Glutamatergic neuron (in vitro differentiated cells): Measurements from ENCODE around the gene STX10. TPM values are rescaled to one million over a fixed set of nuclear protein-coding genes. Genes with fewer than 3 reads are reported as not detected.

Experiments used
- DNase-seq: peaks from one replicate; pipeline ENCODE4 v3.0.0; 2022
- H3K27ac Mint-ChIP-seq: one replicate; pipeline ENCODE4 v1.8.0; 2020; ENCODE audit warnings: mild to moderate bottlenecking, mixed read lengths, inconsistent platforms; ENCODE audit not compliant: unreplicated experiment
- H3K27me3 Mint-ChIP-seq: one replicate; pipeline ENCODE4 v1.8.0; 2020; ENCODE audit warnings: mild to moderate bottlenecking, moderate library complexity, mixed read lengths, inconsistent platforms; ENCODE audit not compliant: unreplicated experiment
- H3K36me3 Mint-ChIP-seq: one replicate; pipeline ENCODE4 v1.8.0; 2020; ENCODE audit warnings: mild to moderate bottlenecking, mixed read lengths, inconsistent platforms; ENCODE audit not compliant: unreplicated experiment
- H3K4me1 Mint-ChIP-seq: one replicate; pipeline ENCODE4 v1.8.0; 2020; ENCODE audit warnings: mild to moderate bottlenecking, low read depth, mixed read lengths, inconsistent platforms; ENCODE audit not compliant: unreplicated experiment
- H3K4me3 Mint-ChIP-seq: one replicate; pipeline ENCODE4 v1.8.0; 2020; ENCODE audit warnings: mild to moderate bottlenecking, mixed read lengths, inconsistent platforms; ENCODE audit not compliant: unreplicated experiment
- H3K9me3 Mint-ChIP-seq: one replicate; pipeline ENCODE4 v1.8.0; 2020; ENCODE audit warnings: mild to moderate bottlenecking, moderate library complexity, mixed read lengths, inconsistent platforms; ENCODE audit not compliant: unreplicated experiment
- total RNA-seq: library from RNA; stranded (reverse); fragmentation: NEBNext Ultra II Directional; extraction: Animal tissue kit (Norgen Biotek cat#: 25700); gene quantifications from one replicate; pipeline ENCODE4 v1.2.1, GENCODE V29; 2021; ENCODE audit not compliant: unreplicated experiment
- TF ChIP-seq, protein P1 (sequence below): fragments of 200-600 bp; sonication (generic); IDR thresholded peaks from one replicate; pipeline ENCODE4 v1.5.0; 2021; ENCODE audit not compliant: partially characterized antibody, unreplicated experiment

The STX10 gene
- total RNA-seq, 1 donor from 2014 or later: 17.2 TPM

DNA sequence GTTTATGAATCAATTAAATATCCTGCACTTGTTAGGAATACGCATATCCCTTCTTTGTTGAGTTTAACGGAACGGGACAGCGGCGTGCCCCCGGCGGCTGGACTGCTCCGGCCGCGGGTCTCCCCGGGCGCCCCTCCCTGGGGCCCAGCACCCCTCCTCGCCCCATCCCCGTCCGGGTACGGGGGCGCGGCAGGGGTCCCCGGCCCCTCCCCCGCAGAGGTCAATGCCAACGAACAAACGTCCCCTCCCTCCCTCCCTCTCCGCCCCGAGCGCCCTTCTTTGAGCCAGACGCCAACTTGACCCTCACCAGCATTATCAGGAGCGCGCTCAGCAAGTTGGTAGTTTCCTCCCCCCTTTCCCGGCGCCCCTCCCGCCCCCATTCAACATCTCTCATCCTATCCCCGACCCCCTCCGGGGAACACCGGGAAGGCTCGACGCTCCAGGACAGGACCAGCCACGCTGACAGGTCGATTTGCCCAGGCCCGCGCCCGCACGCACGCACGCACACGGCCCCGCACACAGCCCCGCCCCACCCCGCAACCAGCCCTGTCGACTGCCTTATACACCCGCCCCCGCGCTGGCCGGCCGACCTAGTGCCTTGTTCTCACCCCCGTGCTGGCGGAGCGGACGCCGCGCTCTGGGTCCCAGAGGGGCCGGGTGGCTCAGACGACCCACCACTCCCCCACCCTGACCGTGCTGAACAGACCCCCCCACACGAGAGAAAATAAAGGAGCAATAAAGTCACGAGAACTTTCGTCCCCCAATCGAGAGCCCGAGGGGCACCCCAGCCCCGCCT lies 52.5 kb downstream of the STX10 start:
- TF ChIP-seq, protein P1, sequence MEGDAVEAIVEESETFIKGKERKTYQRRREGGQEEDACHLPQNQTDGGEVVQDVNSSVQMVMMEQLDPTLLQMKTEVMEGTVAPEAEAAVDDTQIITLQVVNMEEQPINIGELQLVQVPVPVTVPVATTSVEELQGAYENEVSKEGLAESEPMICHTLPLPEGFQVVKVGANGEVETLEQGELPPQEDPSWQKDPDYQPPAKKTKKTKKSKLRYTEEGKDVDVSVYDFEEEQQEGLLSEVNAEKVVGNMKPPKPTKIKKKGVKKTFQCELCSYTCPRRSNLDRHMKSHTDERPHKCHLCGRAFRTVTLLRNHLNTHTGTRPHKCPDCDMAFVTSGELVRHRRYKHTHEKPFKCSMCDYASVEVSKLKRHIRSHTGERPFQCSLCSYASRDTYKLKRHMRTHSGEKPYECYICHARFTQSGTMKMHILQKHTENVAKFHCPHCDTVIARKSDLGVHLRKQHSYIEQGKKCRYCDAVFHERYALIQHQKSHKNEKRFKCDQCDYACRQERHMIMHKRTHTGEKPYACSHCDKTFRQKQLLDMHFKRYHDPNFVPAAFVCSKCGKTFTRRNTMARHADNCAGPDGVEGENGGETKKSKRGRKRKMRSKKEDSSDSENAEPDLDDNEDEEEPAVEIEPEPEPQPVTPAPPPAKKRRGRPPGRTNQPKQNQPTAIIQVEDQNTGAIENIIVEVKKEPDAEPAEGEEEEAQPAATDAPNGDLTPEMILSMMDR: no peak
- DNase-seq: peak; percentile 58
- H3K4me3 Mint-ChIP-seq: peak overlapping the region; percentile 77
- no peak overlapping the region for H3K27ac Mint-ChIP-seq
- H3K36me3 Mint-ChIP-seq: no peaks in the 10 kb centered on the region
- H3K4me1 Mint-ChIP-seq: peaks cover 7% of the 10 kb centered on the region
- peaks cover 11% of the 10 kb centered on the region for H3K27me3 Mint-ChIP-seq
- peaks cover 3% of the 10 kb centered on the region for H3K9me3 Mint-ChIP-seq

DNA sequence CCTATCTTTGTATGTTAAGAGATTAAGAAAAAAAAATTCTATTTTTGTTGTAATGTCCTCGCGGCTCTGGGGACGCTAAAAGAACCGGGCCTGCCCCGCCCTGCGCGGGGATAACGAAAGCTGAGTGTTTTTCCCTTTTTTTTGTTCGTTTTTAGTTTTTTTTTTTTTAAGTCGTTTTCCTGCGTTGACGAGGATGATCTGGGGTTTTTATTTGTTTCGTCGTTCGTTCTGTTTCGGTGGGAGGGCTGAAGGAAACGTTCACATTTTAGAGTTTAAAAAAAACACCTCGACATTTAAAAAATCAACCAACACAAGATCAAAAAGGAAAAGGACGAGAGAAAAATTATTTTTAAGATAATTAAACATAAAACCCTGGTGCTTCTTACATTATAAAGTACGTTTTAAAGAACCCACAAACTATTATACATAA lies 53.1 kb downstream of the STX10 start:
- Mint-ChIP-seq H3K4me1 (peaks cover 8% of the 10 kb centered on the region), H3K4me3 (peak overlapping the region; percentile 76), H3K27ac (no peak overlapping the region), H3K9me3 (peaks cover 3% of the 10 kb centered on the region), H3K27me3 (peaks cover 11% of the 10 kb centered on the region), H3K36me3 (no peaks in the 10 kb centered on the region)
- DNase-seq: no peak
- TF ChIP-seq, protein P1: no peak

DNA sequence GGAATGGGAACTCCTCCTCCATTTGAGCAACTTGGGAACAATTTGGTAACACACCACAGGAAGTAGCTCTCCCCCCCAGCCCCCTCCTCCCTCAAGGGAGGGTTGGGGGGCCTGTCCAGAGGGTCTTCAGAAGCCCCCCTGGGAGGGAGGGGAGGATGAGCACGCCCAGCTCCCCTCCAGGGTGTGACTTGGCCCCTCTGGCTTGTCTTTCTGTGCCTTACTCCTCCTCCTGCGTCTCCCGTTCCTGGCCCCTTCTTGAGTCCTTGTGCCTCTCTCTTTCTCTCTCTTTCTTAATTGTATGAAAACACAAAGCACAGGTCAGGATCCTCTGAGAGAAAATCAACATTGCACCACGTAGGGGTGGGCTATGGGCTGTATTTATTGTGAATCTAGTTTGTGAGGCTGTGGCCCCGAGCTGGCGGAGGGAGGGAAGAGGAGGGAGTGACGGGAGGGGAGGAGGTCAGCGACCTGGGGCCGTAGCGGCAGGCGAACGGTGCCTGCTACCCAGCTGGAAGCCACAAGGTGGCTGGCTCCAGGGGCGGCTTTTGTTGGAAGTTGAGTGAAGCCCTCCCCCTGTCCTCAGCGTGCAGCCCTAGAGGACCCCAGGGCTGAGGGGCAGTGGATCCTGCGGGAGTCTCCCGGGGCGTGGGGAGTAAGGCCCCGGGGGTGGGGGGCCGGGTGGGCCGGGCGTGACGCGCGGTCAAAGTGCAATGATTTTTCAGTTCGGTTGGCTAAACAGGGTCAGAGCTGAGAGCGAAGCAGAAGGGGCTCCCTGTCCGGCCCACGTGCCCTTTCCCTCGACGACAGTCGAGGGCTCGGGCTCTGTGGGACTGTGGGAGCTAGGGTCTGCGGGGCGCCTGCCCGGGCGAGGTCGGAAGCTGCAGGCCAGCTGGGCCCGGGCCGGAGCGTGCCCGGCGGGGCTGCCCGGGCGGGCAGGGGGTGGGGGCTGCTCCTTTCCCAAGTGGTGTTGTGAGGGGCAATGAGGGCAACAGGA lies 53.9 kb downstream of the STX10 start:
- Mint-ChIP-seq H3K4me3 (peak overlapping the region; percentile 80), H3K27ac (peak overlapping the region; percentile 85), H3K9me3 (peaks cover 6% of the 10 kb centered on the region), H3K4me1 (peaks cover 10% of the 10 kb centered on the region), H3K36me3 (no peaks in the 10 kb centered on the region), H3K27me3 (peaks cover 10% of the 10 kb centered on the region)
- DNase-seq: peak; percentile 86
- TF ChIP-seq, protein P1: peak; percentile 61

DNA sequence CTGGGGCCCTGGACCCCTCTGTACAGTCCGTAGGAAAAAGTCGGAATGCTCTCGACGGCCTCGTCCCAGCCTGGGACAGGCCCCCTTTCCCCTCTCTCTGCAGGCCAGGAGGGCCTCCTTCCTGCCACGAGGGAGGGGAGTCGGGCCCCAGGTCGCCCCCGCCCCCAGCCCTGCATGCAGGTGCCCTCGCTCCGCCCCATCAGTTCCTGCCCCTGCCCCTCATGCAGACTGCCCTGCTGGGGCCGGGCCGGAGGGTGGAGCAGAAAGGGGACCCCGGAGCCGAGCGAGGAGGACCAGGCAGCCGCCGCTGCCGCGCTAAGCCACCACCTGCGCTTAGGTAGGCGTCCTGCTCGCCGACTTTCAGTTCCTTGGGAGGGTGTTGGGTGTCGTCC lies 54.8 kb downstream of the STX10 start:
- peak; percentile 59 for DNase-seq
- no peaks in the 10 kb centered on the region for H3K36me3 Mint-ChIP-seq
- TF ChIP-seq, protein P1: no peak
- peak overlapping the region; percentile 80 for H3K4me3 Mint-ChIP-seq
- H3K27me3 Mint-ChIP-seq: peaks cover 10% of the 10 kb centered on the region
- peak overlapping the region; percentile 85 for H3K27ac Mint-ChIP-seq
- H3K9me3 Mint-ChIP-seq: peaks cover 7% of the 10 kb centered on the region
- peaks cover 10% of the 10 kb centered on the region for H3K4me1 Mint-ChIP-seq
